K562 (cell line): Measurements from ENCODE around the gene CASP2. TPM values are rescaled to one million over a fixed set of nuclear protein-coding genes. Genes with fewer than 3 reads are reported as not detected.

Experiments used
- BHLHE40 ChIP-seq: IDR thresholded peaks from 2 replicates; pipeline ENCODE4 v1.6.1; 2011; ENCODE audit warnings: low read length, improper control_type of control experiment
- DIDO1 ChIP-seq: fragments of 450-650 bp; IDR thresholded peaks from 2 replicates; pipeline ENCODE4 v1.6.1; 2016; ENCODE audit warnings: low read depth, missing biosample characterization, missing genetic modification characterization
- HDAC8 ChIP-seq: fragments of 450-650 bp; IDR thresholded peaks from 2 replicates; pipeline ENCODE4 v1.6.1; 2016; ENCODE audit warnings: mild to moderate bottlenecking, missing genetic modification characterization, moderate library complexity, missing compliant biosample characterization
- HDGF ChIP-seq: fragments of 450-650 bp; IDR thresholded peaks from 2 replicates; pipeline ENCODE4 v1.6.1; 2016
- IRF2 ChIP-seq: sonication (generic); formaldehyde crosslinking; IDR thresholded peaks from 2 replicates; pipeline ENCODE4 v1.8.1; 2022; ENCODE audit warnings: mild to moderate bottlenecking, missing genetic modification reagents
- NFE2L1 ChIP-seq: fragments of 450-650 bp; IDR thresholded peaks from 2 replicates; pipeline ENCODE4 v1.6.1; 2016; ENCODE audit warnings: missing genetic modification characterization, low read depth, mild to moderate bottlenecking, missing compliant biosample characterization, moderate library complexity, borderline replicate concordance
- SMARCE1 ChIP-seq: fragments of 450-650 bp; IDR thresholded peaks from 2 replicates; pipeline ENCODE4 v1.7.1; 2016; ENCODE audit warnings: mild to moderate bottlenecking
- TOE1 ChIP-seq, 2 experiments: fragments of 450-650 bp in 1 of 2; sonication (generic) in 1 of 2; formaldehyde crosslinking in 1 of 2; IDR thresholded peaks; 2 replicates each; pipeline versions ENCODE4 v1.7.1 to v1.8.0; 2016 to 2022; ENCODE audit warnings: borderline replicate concordance in 2 of 2, mild to moderate bottlenecking in 2 of 2, antibody characterized with exemption in 1 of 2, inconsistent platforms in 1 of 2, low read depth in 1 of 2, missing genetic modification reagents in 1 of 2, moderate library complexity in 1 of 2
- ZNF76 ChIP-seq: fragments of 250-450 bp; sonication (Bioruptor Pico); IDR thresholded peaks from 2 replicates; pipeline ENCODE4 v1.4.0; 2020; ENCODE audit warnings: mild to moderate bottlenecking, moderate library complexity, borderline replicate concordance
- polyA plus RNA-seq, 8 experiments: library from polyadenylated mRNA; depleted of rRNA in 4 of 8; stranded (reverse) in 5 of 8; unstranded in 3 of 8; fragments of >200 nt; fragmentation: Nextera tagmentation in 2 of 8; fragmentation: Illumina TruSeq in 1 of 8; extraction: Ambion mirVana in 2 of 8; extraction: Trizol in 1 of 8; gene quantifications; 2 replicates each; pipeline versions ENCODE4 v1.2.1 to v1.2.3, GENCODE V29; 2011 to 2014; ENCODE audit warnings: inconsistent platforms in 1 of 8, missing spikeins in 1 of 8
- total RNA-seq, 7 experiments: library from RNA; depleted of rRNA in 6 of 7; stranded (reverse); fragments of >200 nt in 6 of 7; fragmentation: Illumina TruSeq in 2 of 7; extraction: Trizol in 2 of 7; gene quantifications; 2 replicates each; pipeline versions ENCODE4 v1.2.1 to v1.2.3, GENCODE V29; 2011 to 2021; ENCODE audit warnings: low replicate concordance in 1 of 7
- TF ChIP-seq, protein P1 (sequence below): fragments of 250-450 bp; sonication (Bioruptor Pico); IDR thresholded peaks from 2 replicates; pipeline ENCODE4 v1.9.0; 2021; ENCODE audit warnings: mild to moderate bottlenecking, inconsistent platforms
- TF ChIP-seq, protein P2 (sequence below): sonication (generic); formaldehyde crosslinking; IDR thresholded peaks from 2 replicates; pipeline ENCODE4 v1.8.1; 2023; ENCODE audit warnings: mild to moderate bottlenecking, missing genetic modification reagents
- TF ChIP-seq, protein P3 (sequence below): fragments of 450-650 bp; IDR thresholded peaks from 2 replicates; pipeline ENCODE4 v1.6.1; 2016; ENCODE audit warnings: antibody characterized with exemption
- TF ChIP-seq, protein P4 (sequence below): fragments of 250-450 bp; sonication (Bioruptor Pico); IDR thresholded peaks from 2 replicates; pipeline ENCODE4 v1.8.0; 2021; ENCODE audit warnings: moderate library complexity, mild to moderate bottlenecking, inconsistent platforms
- TF ChIP-seq, protein P5 (sequence below): fragments of 200-800 bp; sonication (Bioruptor generic); IDR thresholded peaks from 2 replicates; pipeline ENCODE4 v1.6.1; 2017; ENCODE audit warnings: missing genetic modification characterization, missing compliant biosample characterization
- TF ChIP-seq, protein P6 (sequence below): fragments of 250-450 bp; sonication (Bioruptor Pico); IDR thresholded peaks from 2 replicates; pipeline ENCODE4 v1.8.0; 2022; ENCODE audit warnings: moderate library complexity, mild to moderate bottlenecking, inconsistent platforms

The CASP2 gene
- total and polyA plus RNA-seq, 9 of the 15 experiments (the other 6 are each of a cell fraction or from before 2014, with no cell fraction given): 18.8 to 64.9 (median 24.1) TPM

DNA sequence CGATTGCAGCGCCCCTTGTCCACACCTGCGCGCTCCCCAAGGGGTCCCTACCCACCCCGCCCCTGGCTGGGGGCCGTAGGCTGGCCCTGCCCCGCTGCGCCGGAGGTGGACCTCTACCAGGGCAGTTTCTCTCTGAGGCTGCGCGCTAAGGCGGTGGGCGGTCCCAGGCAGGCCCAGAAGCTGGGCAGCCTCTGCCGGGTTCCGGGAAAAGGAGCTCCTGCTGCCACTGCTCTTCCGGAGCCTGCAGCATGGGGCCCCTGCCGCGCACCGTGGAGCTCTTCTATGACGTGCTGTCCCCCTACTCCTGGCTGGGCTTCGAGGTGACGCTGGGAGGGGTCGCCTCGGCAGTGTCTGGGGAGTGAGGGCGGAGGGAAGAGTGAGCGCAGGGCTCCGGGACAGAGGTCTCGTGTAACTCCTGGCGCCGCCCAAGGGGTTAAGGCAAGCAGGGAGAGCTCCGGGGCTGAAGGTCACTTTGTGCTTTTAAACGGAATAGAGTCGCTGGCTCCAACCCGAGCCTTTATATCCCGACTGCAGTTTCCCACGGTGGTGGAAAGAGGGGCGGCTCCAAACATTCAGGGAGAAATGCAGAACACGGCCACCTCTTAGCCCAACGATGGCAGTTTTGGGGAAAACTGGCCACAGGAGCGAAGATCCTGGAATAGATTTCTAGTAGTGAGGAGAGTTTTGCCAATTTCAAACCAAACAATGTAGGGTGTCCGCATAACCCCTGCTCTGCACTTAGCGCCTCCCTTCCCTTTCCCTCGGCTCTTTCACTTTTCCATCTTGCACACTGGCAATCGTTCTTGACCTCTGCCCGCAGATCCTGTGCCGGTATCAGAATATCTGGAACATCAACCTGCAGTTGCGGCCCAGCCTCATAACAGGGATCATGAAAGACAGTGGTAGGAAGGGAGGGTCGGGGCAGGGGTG is 24.6 kb upstream of the CASP2 start, which contains the start of gene GSTK1 (continued):
- TF ChIP-seq, protein P1, sequence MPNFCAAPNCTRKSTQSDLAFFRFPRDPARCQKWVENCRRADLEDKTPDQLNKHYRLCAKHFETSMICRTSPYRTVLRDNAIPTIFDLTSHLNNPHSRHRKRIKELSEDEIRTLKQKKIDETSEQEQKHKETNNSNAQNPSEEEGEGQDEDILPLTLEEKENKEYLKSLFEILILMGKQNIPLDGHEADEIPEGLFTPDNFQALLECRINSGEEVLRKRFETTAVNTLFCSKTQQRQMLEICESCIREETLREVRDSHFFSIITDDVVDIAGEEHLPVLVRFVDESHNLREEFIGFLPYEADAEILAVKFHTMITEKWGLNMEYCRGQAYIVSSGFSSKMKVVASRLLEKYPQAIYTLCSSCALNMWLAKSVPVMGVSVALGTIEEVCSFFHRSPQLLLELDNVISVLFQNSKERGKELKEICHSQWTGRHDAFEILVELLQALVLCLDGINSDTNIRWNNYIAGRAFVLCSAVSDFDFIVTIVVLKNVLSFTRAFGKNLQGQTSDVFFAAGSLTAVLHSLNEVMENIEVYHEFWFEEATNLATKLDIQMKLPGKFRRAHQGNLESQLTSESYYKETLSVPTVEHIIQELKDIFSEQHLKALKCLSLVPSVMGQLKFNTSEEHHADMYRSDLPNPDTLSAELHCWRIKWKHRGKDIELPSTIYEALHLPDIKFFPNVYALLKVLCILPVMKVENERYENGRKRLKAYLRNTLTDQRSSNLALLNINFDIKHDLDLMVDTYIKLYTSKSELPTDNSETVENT (CRISPR knock-in tag): peak; percentile 87
- TF ChIP-seq HDGF: 0 out of 2 replicates have a peak, but pooled peaks have one; percentile 12
- TF ChIP-seq BHLHE40: 0 out of 2 replicates have a peak, but pooled peaks have one; percentile 43
- TF ChIP-seq, protein P2, sequence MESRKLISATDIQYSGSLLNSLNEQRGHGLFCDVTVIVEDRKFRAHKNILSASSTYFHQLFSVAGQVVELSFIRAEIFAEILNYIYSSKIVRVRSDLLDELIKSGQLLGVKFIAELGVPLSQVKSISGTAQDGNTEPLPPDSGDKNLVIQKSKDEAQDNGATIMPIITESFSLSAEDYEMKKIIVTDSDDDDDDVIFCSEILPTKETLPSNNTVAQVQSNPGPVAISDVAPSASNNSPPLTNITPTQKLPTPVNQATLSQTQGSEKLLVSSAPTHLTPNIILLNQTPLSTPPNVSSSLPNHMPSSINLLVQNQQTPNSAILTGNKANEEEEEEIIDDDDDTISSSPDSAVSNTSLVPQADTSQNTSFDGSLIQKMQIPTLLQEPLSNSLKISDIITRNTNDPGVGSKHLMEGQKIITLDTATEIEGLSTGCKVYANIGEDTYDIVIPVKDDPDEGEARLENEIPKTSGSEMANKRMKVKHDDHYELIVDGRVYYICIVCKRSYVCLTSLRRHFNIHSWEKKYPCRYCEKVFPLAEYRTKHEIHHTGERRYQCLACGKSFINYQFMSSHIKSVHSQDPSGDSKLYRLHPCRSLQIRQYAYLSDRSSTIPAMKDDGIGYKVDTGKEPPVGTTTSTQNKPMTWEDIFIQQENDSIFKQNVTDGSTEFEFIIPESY: peak; percentile 64
- TF ChIP-seq ZNF76 (CRISPR knock-in tag): peak; percentile 61; the same call in 1 of the 2 replicates
- no peak; the same call in 1 of the 2 replicates for TF ChIP-seq SMARCE1
- peak; percentile 73 for TF ChIP-seq TOE1 (IDR thresholded peaks at IDR 0.05; ENCODE audit: borderline replicate concordance)
- no peak for TF ChIP-seq TOE1 (CRISPR knock-in tag; IDR thresholded peaks at IDR 0.05; ENCODE audit: borderline replicate concordance, low read depth)
- TF ChIP-seq, protein P3, sequence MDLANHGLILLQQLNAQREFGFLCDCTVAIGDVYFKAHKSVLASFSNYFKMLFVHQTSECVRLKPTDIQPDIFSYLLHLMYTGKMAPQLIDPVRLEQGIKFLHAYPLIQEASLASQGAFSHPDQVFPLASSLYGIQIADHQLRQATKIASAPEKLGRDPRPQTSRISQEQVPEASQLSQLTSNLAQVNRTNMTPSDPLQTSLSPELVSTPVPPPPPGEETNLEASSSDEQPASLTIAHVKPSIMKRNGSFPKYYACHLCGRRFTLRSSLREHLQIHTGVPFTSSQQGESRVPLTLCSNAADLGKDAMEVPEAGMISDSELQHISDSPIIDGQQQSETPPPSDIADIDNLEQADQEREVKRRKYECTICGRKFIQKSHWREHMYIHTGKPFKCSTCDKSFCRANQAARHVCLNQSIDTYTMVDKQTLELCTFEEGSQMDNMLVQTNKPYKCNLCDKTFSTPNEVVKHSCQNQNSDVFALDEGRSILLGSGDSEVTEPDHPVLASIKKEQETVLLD: peak; percentile 67
- no peak for TF ChIP-seq HDAC8
- TF ChIP-seq, protein P4, sequence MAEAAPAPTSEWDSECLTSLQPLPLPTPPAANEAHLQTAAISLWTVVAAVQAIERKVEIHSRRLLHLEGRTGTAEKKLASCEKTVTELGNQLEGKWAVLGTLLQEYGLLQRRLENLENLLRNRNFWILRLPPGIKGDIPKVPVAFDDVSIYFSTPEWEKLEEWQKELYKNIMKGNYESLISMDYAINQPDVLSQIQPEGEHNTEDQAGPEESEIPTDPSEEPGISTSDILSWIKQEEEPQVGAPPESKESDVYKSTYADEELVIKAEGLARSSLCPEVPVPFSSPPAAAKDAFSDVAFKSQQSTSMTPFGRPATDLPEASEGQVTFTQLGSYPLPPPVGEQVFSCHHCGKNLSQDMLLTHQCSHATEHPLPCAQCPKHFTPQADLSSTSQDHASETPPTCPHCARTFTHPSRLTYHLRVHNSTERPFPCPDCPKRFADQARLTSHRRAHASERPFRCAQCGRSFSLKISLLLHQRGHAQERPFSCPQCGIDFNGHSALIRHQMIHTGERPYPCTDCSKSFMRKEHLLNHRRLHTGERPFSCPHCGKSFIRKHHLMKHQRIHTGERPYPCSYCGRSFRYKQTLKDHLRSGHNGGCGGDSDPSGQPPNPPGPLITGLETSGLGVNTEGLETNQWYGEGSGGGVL (CRISPR knock-in tag): no peak
- TF ChIP-seq IRF2: no peak
- TF ChIP-seq, protein P5, sequence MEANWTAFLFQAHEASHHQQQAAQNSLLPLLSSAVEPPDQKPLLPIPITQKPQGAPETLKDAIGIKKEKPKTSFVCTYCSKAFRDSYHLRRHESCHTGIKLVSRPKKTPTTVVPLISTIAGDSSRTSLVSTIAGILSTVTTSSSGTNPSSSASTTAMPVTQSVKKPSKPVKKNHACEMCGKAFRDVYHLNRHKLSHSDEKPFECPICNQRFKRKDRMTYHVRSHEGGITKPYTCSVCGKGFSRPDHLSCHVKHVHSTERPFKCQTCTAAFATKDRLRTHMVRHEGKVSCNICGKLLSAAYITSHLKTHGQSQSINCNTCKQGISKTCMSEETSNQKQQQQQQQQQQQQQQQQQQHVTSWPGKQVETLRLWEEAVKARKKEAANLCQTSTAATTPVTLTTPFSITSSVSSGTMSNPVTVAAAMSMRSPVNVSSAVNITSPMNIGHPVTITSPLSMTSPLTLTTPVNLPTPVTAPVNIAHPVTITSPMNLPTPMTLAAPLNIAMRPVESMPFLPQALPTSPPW (CRISPR knock-in tag): peak; percentile 74
- TF ChIP-seq DIDO1 (tag): 0 out of 2 replicates have a peak, but pooled peaks have one; percentile 17
- no peak for TF ChIP-seq NFE2L1 (tag)
- TF ChIP-seq, protein P6, sequence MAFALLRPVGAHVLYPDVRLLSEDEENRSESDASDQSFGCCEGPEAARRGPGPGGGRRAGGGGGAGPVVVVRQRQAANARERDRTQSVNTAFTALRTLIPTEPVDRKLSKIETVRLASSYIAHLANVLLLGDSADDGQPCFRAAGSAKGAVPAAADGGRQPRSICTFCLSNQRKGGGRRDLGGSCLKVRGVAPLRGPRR: no peak
